ENCODE measurements around the gene PRRT2. TPM values are rescaled to one million over a fixed set of nuclear protein-coding genes. Genes with fewer than 3 reads are reported as not detected.

The PRRT2 gene
- total RNA-seq, 1 donor from 2014 or later = 0.35 TPM

DNA sequence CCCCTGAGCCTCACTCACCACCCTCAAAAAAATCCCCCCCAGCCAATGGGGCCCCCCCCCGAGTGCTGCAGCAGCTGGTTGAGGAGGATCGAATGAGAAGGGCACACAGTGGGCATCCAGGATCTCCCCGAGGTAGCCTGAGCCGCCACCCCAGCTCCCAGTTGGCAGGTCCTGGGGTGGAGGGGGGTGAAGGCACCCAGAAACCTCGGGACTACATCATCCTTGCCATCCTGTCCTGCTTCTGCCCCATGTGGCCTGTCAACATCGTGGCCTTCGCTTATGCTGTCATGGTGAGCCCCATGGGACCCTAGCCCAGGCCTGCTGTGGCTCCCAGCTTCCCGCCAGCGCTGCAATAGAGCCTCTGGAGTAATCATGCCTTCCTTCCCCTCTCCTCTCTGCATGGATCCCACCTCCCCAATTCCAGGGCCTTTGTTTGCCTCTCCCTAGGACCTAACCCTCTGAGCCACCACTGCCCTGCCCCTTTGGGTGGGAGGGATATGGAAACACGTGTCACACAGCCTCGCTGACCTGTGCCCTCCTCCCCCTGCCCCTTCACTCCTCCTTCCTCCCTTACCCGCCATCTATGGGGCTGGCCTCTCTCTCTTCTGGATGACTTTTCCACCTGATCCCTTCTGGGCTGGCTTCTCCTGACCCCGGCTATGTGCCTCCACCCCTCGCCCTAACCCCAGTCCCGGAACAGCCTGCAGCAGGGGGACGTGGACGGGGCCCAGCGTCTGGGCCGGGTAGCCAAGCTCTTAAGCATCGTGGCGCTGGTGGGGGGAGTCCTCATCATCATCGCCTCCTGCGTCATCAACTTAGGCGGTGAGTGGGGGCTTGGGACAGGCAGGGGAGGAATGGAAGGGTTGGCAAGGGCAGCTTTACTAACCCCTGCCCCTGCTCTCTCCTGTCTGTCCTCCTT lies 1.9 kb downstream of the PRRT2 start:
- TF ChIP-seq, protein P1, sequence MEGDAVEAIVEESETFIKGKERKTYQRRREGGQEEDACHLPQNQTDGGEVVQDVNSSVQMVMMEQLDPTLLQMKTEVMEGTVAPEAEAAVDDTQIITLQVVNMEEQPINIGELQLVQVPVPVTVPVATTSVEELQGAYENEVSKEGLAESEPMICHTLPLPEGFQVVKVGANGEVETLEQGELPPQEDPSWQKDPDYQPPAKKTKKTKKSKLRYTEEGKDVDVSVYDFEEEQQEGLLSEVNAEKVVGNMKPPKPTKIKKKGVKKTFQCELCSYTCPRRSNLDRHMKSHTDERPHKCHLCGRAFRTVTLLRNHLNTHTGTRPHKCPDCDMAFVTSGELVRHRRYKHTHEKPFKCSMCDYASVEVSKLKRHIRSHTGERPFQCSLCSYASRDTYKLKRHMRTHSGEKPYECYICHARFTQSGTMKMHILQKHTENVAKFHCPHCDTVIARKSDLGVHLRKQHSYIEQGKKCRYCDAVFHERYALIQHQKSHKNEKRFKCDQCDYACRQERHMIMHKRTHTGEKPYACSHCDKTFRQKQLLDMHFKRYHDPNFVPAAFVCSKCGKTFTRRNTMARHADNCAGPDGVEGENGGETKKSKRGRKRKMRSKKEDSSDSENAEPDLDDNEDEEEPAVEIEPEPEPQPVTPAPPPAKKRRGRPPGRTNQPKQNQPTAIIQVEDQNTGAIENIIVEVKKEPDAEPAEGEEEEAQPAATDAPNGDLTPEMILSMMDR (conservative IDR thresholded peaks at IDR 0.05; ENCODE audit: low read depth, low read length) = no peak
- no peak for DNase-seq (ENCODE audit: low read depth)
- no peak overlapping the region for H3K4me3 ChIP-seq (ENCODE audit: low read depth, low read length)

DNA sequence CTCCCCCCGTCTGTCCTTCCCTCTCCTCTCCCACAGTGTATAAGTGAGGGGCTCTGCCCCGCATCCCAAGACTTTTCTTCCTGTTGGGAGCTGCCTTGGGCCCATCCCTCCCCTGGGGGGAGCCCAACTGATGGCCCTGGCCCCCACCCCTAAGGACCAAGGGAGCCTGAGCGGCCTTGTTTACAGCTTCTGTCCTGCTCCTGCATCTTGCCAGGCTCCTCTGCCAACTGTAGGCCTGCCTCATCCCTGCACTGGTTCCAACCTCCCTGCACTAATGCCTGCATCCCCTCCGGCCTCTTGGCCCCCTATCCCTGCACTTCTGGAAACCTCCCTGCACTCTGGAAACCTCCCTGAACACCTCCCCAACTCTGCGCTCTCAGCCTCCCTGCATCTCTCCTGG lies 2.6 kb downstream of the PRRT2 start:
- no peak for DNase-seq (ENCODE audit: low read depth)
- TF ChIP-seq, protein P1 (conservative IDR thresholded peaks at IDR 0.05; ENCODE audit: low read depth, low read length) = no peak
- no peak overlapping the region for H3K4me3 ChIP-seq (ENCODE audit: low read depth, low read length)

- TF ChIP-seq, protein P1 (conservative IDR thresholded peaks at IDR 0.05; ENCODE audit: low read depth, low read length) = no peak
- DNase-seq (ENCODE audit: low read depth) = no peak
- H3K4me3 ChIP-seq (ENCODE audit: low read depth, low read length) = peak overlapping the region; percentile 83
Observed at GRCh38 chr16:29815032-29815721, 3.2 kb downstream of the PRRT2 start.

DNA sequence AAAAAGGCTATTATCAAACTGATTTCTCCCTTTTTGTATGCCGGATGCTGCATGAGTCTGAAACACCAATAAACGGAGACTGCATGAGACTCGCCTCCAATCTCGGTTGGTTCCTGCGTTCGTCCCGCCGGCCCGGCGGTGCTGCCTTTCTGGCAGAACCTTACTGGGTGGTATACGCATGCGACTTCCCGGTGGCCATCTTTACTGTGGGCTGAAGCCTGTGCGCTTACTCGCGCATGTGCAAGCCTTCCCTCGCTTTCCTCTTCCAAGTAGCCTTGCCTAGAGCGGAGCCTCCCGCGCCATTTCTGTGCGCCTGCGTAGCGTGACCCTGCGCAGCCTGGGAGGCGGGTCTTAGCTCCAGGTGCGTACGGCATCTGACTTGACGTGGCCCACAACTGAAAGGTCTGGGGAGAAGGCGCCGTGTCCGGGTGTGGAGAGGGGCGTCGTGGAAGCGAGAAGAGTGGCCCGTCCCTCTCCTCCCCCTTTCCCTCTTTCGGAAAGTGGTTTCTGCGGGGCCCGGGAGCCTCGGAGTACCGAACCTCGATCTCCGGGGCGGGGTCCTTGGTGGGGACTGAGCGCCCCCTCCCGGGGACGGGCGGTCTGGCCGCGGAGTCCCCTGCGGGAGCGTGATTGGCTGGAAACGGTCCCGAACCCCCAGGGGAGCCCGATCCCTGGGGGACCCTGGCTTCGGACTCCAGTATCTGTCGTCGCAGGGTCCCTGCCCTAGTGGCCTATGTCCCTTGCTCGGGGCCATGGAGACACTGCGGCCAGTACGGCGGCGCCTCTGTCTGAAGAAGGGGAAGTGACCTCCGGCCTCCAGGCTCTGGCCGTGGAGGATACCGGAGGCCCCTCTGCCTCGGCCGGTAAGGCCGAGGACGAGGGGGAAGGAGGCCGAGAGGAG lies 4.0 kb downstream of the PRRT2 start, which contains the start of gene PAGR1:
Gene PAGR1, plus strand, starts transcription at position 360 of the 901 bp plus-strand sequence. Its CDS starts 374 bp downstream, at position 734.
- H3K4me3 ChIP-seq (ENCODE audit: low read depth, low read length) = peak within 1 kb of the TSS; percentile 83
- peak; percentile 93 for DNase-seq (ENCODE audit: low read depth)
- TF ChIP-seq, protein P1 (conservative IDR thresholded peaks at IDR 0.05; ENCODE audit: low read depth, low read length) = peak; percentile 83

GRCh38 chr16:29816694-29817441 lies 4.9 kb downstream of the PRRT2 start:
- TF ChIP-seq, protein P1 (conservative IDR thresholded peaks at IDR 0.05; ENCODE audit: low read depth, low read length) = peak; percentile 19
- no peak for DNase-seq (ENCODE audit: low read depth)
- peak overlapping the region; percentile 83 for H3K4me3 ChIP-seq (ENCODE audit: low read depth, low read length)

DNA sequence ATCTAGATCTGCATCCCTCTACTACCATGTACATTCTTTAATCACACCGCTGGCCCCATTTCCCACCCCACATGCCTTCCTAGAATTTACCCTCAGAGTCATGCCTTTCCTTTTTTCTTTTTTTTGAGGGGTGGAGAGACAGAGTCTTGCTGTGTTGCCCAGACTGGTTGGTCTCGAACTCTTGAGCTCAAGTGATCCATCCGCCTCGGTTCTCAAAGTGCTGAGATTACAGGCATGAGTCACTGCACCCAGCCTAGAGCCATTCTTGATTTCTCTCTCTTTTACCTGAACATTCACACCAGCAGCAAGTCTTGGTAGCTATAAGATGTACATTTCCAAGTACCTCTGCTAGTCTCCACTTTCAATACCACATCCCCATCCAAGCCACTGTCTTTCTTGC lies 6.1 kb downstream of the PRRT2 start:
- TF ChIP-seq, protein P1 (conservative IDR thresholded peaks at IDR 0.05; ENCODE audit: low read depth, low read length) = no peak
- DNase-seq (ENCODE audit: low read depth) = no peak
- H3K4me3 ChIP-seq (ENCODE audit: low read depth, low read length) = no peak overlapping the region

Measured in epithelial cell of proximal tubule (primary cell).